Head of caudate nucleus (tissue), 42 donors: Measurements from ENCODE around the gene MYT1.
"Not testable (repeated sequence)": the region's sequence is repeated elsewhere in the genome, so short reads cannot be mapped to it uniquely, and the experiment has no call there.

Experiments used
- DNase-seq, 42 donors: peaks; one replicate each; pipeline versions ENCODE4 v3.0.0 to v3.0.0-alpha.2; 2020 to 2021; ENCODE audit warnings: mixed read lengths in 7 of 42
- intact Hi-C: fragments of 100-400 bp; cut with DNase I; formaldehyde crosslinking; loops from one replicate; pipeline ENCODE4 v1.15.0; 2022

Gene MYT1

DNA sequence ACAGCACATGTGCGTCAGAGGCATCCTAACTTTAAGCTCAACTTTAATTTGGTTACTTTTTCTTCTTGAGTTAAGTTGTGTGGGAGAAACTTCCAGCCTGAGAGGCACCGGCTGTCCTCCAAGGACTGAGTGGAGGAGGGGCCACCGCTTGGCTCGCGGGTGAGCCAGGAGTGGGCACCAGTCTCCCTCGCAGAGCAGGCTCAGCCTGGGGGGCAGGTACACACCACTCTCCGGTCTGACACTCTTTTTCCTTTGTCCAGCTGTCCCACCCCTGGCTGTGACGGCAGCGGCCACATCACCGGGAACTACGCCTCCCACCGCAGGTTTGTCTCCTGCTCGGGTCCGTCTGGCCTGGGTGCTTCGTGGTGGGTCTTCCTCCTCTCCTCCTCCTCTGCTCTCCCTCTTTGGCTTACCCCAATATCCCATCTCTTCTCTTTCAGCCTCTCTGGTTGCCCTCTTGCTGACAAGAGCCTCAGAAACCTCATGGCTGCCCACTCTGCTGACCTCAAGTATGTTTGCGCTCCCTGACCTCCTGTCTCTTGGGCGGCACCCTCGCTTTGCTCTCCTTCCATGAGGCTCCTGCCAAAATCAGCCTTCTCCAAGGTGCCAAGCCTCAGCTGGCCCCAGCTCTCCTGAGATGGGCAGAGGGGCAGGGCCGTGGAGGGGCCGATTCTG is 58.7 kb downstream of the MYT1 start:
- peak in 6 of 42 donors; percentile 10 to 37 (median 26) for DNase-seq
- intact Hi-C loops = no loop called here

DNA sequence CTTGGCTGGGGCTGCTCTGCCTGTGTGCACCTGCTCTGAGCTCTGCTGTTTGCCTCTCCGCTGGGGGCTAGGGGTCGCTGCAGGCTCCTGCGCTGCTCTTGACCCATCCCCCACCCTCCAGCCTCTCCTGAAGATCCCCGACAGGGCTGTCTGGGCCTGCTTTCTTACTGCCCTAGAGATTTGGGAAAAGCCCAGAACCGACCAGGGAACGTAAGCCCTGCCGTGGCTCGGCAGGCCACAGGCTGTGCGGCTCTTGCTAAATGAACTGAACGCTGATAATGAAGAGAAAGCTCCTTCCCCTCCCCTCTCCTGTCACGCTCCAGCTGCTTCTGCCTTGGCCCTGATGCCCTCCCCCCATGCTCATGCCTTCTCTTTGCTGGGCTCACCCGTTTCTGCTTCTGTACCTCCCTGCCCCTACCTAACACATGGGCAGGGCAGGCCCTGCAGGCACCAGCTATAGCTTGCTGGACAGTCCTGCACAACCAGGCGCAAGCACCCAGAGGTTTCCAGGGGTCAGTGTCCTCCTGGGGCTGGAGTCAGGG is 59.3 kb downstream of the MYT1 start:
- peak in 22 of 42 donors; percentile 16 to 64 (median 36) for DNase-seq
- intact Hi-C loops = no loop called here

DNA sequence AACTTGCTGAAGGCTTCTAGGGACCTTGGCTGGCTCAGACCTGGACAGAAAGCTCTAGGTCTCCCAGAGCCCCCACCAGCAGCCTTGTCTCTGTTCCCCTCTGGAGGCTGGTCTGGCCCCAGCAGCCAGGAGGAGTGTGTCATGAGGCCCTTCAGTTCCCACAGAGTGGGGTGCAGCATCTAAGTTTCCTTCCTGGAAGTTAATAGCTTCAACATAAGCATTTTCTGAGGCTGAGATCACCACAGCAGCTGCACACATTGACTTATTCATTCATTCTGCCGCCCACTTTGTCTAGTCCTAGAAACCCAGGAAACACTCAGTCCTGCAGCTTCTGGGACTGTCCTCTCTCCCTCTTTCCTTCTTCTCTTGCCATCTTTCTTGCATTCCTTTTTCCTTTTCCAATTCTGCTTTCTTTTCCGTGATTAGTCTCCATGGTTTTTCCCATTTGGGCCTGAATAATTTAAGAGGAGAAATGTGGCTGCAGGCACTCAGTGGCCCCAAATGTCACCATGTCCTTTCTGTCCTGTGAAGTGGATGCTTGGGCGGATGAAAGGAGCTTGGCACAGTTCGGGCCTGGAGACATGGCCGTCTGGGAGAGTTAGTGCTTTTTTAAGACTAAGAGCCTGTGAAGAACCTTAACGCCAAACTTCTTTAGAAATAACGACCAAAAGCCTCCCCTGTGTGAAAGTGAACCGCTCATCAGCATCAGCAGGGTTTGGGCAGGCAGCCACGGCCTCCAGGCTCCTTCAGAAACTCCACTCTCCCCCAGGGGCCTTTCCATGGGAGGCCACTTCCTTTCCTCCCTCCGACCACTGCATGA is 60.3 kb downstream of the MYT1 start:
- intact Hi-C loops = no loop called here

DNA sequence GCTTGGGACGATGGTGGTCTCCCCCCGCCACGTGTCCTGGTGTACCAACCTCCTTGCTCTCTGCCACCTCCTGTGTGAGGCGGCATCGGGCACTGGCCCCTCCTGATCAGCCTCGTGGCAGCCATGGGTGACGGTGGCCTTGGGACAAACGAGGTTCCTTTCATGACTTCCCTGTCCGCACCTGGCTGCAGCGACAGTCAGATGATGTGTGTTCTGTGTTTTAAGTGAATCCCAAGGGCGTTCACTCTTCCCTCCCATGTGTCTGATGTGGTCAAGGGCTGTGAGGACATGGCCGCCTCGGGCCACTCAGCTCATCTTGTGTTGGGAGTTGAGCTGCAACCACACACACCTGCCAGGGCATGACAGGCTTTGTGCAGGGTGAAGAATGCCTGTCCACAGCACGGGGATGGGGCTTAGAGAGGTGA is 60.9 kb downstream of the MYT1 start:
- intact Hi-C loops = no loop called here
- no peak for DNase-seq

More for the DNA sequence above, 60.3 kb downstream of the MYT1 start:
- DNase-seq = peak in 1 of 42 donors; percentile 42

DNA sequence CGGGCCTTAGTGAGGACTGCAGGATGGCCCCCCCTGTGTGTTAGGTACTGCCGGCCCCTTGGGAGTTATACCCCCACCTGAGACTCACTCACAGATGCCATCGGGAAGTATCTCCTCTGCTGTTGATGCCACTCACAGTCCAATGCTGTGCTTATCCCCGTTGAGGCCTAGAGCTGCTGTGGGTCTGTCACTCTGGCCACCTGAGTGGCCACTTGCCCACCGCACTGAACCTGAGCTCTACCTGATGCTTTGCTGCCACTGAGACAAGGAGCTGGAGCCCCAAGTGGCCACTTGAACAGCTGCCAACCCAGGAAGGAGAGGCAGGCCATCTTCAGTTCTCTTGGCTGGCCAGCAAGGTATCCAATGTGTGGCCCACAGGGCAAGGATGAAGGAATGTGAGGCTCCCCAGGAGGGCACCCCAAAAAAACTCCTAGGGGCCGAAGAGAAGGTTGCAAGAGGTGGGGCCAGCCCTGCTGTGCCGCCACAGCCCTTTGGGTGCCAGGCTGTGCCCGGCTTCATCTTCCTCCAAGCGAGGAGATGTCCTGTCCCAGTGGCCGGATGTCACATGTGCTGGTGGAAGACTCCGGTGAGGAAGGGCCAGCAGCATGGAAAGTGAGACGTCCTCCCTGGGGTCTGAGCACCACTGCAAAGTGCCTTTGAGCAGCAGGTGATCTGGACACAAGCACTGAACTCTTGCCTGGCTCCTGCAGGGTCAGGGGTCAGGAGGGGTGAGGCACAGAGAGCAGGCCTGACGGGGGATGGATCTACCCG is 61.8 kb downstream of the MYT1 start:
- intact Hi-C loops = no loop called here
- no peak for DNase-seq

DNA sequence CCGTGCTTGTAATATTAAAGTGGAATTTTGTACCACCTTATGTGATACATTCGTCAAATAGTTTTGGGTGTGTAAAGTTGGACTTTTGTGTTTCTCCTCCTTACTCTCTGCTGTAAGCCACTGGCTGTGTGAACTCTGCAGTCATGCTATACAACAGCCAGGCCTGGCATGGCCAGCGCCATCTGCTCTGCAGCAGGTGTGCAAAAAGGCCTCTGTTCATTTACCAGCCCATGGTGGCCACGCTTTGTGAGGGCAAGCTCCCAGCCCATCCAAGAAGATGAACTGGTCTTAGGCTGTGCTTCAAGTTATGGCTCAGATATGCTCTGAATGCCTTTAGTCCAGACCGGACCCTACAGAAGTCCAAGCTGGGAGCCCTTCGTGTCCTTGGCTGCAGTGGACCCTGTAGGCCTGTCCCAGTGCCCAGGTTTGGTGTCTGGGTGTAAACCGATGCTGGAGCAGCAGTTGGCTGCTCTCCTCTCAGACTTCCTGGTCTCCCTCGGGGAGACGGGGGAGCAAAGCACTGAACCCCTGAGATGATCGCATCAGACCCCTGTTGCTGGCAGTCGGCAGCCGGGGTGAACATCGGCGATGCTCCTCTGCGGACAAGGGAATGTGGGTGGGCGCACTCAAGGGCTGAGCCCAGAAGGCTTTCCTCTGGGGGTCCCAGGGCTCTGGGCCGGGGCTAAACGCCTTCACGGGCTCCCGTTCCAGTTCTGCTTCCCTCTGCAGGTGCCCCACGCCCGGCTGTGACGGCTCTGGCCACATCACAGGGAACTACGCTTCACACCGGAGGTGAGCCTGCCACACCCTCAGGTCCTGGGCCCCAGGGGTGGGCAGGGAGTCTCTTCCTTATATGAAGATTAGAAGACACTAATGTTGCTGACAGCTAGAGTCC is 62.7 kb downstream of the MYT1 start:
- intact Hi-C loops = no loop called here
- no peak for DNase-seq

DNA sequence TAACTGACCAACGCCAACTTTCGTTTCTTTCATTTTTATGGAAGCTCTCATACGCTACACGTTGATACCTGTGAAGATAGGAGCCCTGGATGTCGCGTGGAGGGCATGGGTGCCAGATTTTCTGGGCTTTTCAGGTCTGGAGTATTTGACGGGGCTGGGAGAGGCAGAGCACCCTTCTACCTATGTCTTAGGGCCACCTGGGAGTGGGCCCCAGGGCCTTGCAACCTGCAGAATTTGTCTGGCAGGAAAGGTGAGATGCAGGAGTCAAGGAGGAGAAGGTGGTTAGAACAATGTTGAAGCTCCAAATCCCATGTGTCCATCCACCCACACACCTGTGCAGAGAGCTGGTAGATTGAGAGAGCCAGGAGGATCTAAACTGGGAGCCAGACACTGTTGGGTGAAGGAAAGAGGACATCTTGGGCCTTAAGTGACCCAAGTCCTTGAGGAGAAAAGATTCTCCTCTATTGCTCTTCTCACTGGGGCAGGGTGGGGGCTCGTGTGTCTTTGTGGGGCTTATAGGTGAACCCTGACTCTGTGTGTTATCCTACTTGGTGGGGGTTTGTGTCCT is 63.9 kb downstream of the MYT1 start:
- DNase-seq = no peak
- intact Hi-C loops = no loop called here

DNA sequence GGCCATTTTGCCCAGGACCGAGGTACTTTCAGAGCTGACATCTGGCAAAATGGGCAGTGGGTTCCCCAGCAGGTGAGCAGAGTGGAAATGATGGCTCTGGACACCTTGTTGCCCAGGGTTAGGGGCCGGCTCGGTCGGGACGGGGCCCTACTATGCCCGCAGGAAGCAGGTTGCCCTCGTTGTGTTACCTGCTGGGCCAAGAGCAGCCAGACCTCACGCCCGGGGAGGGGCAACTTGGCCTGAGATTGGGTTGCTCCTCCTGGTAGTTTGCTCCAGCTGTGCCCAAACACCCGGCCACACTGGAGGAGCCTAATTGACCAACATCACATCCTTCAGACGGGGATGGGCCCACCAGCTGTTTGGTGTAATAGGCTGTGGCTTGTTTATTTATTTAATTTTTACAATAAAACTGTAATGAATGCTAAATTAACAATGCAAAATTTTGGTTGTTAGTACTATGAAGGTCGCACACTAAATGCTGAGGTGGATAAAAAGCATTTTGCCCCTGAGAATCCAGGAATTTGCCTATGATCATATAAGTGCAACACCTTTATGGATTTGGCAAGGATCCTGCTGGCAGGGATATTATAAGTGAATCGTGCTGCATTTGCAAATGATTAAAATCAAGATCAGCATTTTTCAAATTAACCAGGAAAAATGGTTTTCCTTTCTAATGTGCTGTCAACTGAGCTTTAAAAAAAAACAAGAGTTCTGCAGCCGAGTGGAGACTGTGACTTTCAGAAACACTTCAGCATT is 64.7 kb downstream of the MYT1 start:
- intact Hi-C loops = no loop called here
- DNase-seq = no peak

DNA sequence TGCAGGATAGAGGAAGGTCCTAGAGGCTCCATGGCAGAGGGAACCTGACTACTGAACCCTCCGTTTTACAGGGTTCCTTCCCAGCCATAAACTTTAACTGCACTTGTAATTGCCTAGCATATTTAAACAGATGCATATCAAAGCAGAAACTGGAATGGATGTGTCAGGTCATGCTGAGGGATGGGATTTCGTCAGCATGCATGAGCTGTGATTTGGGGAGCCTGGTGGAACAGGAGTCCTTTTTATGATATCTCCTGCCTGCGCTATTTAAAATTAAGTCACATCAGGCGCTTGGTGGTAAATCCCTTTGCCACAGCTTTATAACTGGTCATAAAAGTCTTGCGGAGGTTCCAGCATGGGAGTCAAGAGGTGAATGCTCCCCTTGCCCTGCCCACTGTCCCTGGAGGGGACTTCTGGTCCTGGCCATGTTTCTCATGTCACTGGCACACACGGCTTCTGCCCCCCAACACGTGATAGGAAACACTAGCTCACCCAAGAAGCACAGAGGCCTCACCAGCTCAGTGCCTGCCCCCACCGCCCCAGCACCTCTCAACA is 65.3 kb downstream of the MYT1 start:
- DNase-seq = no peak
- intact Hi-C loops = no loop called here

DNA sequence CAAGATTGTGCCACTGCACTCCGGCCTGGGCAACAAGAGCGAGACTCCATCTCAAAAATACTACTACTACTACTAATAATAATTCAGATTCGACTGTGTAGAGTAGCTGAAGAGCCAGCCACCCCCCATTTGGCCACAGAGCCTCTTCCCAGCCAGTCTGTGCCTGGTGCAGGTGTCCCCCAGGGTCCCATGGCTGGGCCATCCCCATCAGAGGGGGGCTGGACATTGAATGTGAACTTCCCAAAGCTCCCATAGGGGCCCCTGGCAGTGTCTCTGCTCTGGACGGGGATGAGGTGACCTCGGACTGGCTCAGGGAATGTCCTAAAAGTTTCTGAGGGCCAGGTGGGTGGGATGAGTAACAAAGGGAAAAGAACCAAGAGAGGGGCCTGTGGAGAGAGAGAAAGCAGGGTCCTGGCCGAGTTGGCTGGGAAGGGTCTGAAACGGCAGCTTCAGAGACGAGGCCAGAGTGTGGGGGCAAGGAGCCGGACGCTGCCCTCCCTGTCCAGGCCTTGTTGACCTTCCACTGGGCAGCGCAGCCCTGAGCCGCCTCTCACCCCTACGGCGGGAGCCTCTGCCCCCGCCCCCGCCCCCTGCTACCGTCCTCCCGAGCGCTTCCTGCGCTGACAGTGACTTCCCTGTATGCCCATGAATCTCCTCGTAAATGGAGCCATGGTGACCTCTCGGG is 66.4 kb downstream of the MYT1 start:
- no peak for DNase-seq
- intact Hi-C loops = no loop called here

DNA sequence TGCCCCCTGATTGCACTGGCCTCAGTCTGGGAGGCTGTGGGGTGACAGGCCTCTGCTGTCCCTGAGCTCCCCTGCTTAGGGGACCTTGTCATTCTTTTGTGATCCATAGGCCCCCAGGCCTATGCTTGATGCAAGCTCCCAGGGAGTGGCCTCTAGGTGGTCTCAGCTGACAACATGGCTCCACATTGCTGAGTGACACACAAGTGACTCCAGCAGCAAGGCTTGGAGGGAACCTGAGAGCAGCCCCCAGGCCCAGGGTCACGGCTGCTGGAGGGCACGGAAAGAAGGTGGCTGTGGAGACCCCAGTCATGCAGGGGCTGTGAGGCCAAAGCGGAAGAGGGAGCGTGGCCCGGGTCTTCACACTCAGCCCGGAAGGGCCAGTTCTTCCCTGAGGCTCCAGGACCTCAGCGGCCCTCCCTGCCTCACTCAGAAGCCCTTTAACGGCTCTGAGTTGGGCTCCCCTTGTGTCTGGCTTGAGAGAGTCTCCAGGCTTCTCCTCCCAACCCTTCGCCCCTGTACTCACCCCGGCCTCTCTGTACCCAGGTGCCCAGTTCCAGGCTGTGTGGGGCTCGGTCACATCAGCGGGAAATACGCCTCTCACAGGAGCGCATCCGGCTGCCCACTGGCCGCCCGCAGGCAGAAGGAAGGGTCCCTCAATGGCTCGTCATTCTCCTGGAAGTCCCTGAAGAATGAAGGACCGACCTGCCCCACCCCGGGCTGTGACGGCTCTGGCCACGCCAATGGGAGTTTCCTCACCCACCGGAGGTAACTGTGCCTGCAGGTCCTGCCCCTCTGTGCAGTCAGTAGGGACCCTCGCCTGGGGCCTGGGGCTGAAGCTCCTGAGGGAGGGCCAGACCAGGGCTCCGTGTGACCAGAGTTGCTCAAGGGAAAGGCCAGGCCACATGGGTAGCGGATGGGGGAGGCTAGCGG is 67.6 kb downstream of the MYT1 start:
- no peak for DNase-seq
- intact Hi-C loops = no loop called here

DNA sequence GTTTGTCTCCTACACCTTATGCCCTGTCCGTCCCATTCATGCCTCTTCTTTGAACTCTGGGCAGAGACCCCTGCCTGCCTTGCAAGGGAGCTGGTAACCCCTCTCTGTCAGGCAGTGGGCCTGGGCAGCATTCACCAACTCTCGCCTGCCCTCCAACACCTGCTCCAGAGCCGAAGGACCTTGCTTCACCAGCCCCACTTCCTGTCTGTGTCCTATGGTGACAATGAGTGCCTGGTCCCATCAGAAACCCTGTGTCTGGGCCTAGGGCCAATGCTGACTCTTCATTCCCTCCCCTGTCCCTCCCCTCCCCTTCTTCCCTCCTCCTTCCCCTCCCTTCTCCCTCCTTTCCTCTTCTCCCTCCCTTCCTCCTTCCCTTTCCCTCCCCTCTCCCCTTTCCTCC is 68.5 kb downstream of the MYT1 start:
- intact Hi-C loops = no loop called here
- DNase-seq = peak in 25 of 42 donors; percentile 18 to 79 (median 49)

DNA sequence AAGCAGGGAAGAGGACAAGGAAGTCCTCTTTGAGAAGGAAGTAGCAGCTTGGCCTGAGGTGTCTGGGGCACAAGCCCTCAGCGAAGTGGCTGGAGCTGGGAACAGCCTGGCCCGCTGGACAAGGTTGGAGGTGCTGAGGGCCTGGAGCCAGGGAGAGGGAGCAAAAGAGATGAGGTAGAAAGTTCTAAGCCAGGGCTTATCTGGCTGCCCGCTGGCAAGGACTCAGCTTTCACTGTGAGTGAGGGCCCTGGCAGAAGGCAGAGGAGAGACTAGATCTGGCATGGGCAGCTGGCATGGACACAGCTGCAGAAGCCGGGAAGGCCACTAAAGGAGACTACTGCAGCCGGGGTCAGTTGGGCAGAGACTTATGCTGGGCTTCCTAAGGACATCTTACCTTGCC is 69.5 kb downstream of the MYT1 start:
- intact Hi-C loops = no loop called here
- DNase-seq = peak in 30 of 42 donors; percentile 11 to 72 (median 44)

DNA sequence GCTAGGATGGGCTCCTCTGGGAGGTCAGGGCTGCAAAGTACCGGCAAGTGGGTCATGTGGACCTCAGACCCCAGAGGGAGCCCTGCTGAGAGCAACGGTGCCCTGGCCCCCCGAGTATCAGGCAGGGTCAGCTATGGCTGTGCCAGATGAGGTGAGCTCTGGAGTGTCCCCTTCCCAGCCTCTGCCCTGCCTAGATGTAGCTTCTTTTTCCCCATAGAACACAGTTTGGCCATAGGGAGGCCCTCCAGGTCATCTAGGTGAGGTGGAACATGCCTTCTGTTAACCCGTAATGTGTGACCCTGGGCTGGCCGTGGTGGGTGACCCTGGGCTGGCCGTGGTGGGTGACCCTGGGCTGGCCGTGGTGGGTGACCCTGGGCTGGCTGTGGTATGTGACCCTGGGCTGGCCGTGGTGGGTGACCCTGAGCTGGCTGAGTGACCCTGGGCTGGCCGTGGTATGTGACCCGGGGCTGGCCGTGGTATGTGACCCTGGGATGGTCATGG is 70.1 kb downstream of the MYT1 start:
- DNase-seq = no peak
- intact Hi-C loops = no loop called here

DNA sequence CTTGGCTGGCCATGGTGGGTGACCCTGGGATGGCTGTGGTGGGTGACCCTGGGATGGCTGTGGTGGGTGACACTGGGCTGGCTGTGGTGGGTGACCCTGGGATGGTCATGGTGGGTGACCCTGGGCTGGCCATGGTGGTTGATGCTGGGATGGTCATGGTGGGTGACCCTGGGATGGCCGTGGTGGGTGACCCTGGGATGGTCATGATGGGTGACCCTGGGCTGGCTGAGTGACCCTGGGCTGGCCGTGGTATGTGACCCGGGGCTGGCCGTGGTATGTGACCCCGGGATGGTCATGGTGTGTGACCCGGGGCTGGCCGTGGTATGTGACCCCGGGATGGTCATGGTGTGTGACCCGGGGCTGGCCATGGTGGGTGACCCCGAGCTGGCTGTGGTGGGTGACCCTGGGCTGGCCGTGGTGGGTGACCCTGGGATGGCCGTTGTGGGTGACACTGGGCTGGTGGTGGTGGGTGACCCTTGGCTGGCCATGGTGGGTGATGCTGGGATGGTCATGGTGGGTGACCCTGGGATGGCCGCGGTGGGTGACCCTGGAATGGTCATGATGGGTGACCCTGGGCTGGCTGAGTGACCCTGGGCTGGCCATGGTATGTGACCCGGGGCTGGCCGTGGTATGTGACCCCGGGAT is 70.8 kb downstream of the MYT1 start:
- intact Hi-C loops, DNase-seq: not testable (repeated sequence)
